ENCODE data around the gene STAU1. TPM values are rescaled to one million over a fixed set of nuclear protein-coding genes. Genes with fewer than 3 reads are reported as not detected.
"Not testable (repeated sequence)": the region's sequence is repeated elsewhere in the genome, so short reads cannot be mapped to it uniquely, and the experiment has no call there.

Gene STAU1
- total RNA-seq, 1 donor from 2014 or later: 59.3 TPM

DNA sequence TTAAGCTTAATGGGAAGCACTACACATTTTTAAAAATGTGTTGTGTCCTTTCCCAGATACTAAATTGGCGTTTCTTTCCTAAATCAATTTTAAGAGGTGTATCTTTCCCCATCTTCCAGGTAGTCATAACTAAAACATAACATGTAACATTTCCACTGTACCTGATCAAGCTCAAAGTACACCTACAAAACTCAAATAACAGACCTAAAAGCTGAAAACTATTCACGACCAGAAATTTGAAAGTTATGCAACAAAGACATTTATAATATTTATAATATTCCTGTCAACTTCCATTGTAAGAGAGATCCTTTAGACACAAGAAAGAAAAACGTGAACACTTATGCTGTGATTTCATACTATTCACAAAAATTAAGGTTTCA lies 3.5 kb downstream of the STAU1 start:
- H3K4me1 ChIP-seq: peaks cover 0 to 7% of the 10 kb centered on the region in 2 donors

DNA sequence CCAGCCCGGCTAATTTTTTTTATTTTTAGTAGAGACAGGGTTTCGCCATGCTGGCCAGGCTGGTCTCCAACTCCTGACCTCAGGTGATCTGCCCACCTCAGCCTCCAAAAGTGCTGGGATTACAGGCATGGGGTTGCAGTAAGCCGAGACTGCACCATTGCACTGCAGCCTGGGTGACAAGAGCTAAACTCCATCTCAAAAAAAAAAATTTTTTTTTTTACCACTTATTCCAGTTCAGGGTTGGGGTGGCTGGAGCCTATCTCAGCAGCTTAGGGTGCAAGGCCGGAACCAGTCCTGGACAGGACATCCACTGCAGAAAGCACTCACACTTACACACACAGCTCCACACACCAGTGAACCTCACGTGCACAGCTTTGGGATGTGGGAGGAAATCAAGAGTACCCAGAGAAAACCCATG lies 4.0 kb downstream of the STAU1 start:
- peak in 1 of 2 donors; percentile 22 for DNase-seq (ENCODE audit: low spot score in 2 of 2)
- H3K4me1 ChIP-seq: peaks cover 0 to 11% of the 10 kb centered on the region in 2 donors
- H3K36me3 ChIP-seq; H3K27ac ChIP-seq; H3K9me3 ChIP-seq; H3K4me3 ChIP-seq; H3K27me3 ChIP-seq; intact Hi-C loops (cut with DNase I): not testable (repeated sequence)

More for the DNA sequence above, 3.5 kb downstream of the STAU1 start:
- TF ChIP-seq, protein P1, sequence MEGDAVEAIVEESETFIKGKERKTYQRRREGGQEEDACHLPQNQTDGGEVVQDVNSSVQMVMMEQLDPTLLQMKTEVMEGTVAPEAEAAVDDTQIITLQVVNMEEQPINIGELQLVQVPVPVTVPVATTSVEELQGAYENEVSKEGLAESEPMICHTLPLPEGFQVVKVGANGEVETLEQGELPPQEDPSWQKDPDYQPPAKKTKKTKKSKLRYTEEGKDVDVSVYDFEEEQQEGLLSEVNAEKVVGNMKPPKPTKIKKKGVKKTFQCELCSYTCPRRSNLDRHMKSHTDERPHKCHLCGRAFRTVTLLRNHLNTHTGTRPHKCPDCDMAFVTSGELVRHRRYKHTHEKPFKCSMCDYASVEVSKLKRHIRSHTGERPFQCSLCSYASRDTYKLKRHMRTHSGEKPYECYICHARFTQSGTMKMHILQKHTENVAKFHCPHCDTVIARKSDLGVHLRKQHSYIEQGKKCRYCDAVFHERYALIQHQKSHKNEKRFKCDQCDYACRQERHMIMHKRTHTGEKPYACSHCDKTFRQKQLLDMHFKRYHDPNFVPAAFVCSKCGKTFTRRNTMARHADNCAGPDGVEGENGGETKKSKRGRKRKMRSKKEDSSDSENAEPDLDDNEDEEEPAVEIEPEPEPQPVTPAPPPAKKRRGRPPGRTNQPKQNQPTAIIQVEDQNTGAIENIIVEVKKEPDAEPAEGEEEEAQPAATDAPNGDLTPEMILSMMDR (IDR thresholded peaks at IDR 0.05): no peak
- H3K27me3 ChIP-seq: no peaks in the 10 kb centered on the region
- no peaks in the 10 kb centered on the region for H3K9me3 ChIP-seq
- no peak for DNase-seq (ENCODE audit: low spot score in 2 of 2)
- intact Hi-C loops (cut with DNase I): no loop called here
- H3K36me3 ChIP-seq: no peaks in the 10 kb centered on the region
- no peak overlapping the region for H3K27ac ChIP-seq
- no peak overlapping the region for H3K4me3 ChIP-seq

DNA sequence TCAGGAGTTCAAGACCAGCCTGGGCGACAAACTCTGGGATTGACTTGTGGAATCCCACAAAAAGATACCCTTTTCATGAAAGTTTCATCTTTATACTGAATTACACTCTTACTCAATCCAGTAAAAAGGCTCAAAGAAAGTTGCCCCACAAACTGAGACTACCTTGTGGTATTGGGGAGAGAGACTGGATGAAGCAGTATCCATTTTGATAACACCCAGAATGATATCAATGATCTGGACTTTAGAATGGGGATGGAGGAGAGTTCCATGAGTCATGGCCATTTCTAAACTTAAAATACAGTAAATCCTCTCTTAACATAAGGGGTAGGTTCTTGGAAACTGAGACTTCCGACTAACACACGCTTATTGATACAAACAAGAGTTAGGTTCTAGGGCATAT lies 4.7 kb downstream of the STAU1 start:
- Histone ChIP-seq H3K36me3 (peaks cover 0 to 2% of the 10 kb centered on the region in 2 donors), H3K27me3 (no peaks in the 10 kb centered on the region), H3K27ac (no peak overlapping the region), H3K4me3 (no peak overlapping the region), H3K9me3 (no peaks in the 10 kb centered on the region), H3K4me1 (peaks cover 0 to 11% of the 10 kb centered on the region in 2 donors)
- intact Hi-C loops (cut with DNase I): no loop called here
- DNase-seq (ENCODE audit: low spot score in 2 of 2): peak in 1 of 2 donors; percentile 40
- TF ChIP-seq, protein P1 (IDR thresholded peaks at IDR 0.05): no peak

DNA sequence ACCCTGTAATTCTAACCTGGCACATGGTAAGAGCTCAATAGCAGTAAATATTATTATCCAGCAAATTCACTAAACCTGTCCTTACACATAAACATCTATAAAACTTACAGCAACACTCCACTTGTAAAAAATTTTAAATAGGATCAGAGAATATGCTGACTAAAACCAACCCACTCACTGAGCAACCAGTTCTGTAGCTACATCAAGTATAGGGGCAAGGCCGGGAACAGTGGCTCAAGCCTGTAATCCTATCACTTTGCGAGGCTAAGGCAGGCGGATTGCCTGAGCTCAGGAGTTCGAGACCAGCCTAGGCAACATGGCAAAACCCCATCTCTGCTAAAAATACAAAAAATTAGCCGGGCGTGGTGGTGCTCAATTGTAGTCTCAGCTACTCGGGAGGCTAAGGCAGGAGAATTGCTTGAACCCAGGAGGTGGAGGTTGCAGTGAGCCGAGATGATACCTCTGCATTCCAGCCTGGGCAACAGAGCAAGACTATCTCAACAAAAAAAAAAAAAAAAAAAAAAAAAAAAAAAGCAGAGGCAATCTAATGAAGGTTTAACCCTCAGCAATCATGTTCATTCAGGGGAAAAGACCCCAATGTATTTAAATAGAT lies 6.8 kb downstream of the STAU1 start:
- no peaks in the 10 kb centered on the region for H3K27me3 ChIP-seq
- peaks cover 0 to 10% of the 10 kb centered on the region in 2 donors for H3K36me3 ChIP-seq
- H3K4me1 ChIP-seq: peaks cover 0 to 11% of the 10 kb centered on the region in 2 donors
- no peak overlapping the region for H3K27ac ChIP-seq
- TF ChIP-seq, protein P1 (IDR thresholded peaks at IDR 0.05): no peak
- H3K4me3 ChIP-seq: no peak overlapping the region
- H3K9me3 ChIP-seq: no peaks in the 10 kb centered on the region
- intact Hi-C loops (cut with DNase I): no loop called here
- DNase-seq (ENCODE audit: low spot score in 2 of 2): no peak

DNA sequence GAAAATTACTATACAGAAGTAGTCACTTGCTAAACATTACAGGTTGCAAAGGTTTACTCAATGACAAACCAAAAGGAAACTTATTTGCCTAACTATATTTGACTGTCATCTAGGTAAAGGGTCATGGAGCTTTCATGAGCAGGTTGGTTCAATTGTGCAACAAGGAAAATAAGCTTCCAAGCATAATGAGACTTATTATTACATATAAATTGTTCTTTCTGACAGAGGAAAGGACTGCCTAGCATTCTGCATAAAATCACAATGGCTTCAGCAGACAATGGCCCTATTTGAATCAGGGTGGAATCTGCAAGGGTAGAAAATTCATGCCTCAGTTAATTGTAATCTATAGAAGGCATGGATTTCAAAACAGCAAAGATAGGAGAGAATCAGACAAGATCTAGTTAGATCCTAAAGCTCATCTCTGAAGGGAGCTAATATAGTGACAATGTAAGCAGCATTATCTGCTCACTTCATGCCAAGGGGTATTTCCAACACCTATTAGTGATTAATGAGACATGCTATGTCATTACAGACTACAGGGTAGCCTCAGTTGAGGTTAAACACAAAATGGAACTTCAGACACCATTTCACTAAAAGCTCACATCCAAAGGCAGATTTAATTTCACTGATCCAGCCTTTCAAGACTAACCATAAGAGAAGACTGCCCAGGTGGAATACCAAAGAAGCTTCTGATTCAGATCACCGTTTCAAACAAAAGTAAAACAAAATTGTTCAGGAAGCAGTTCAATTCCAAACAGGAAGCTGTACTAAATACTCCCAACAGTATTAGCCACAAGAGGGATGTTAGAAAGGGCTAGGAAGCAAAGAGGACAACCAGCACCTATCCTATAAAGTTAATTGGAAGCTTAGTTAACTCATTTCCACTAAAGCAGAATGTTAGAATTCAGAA lies 8.5 kb downstream of the STAU1 start:
- TF ChIP-seq, protein P1 (IDR thresholded peaks at IDR 0.05): no peak
- no peak overlapping the region for H3K4me3 ChIP-seq
- no peaks in the 10 kb centered on the region for H3K9me3 ChIP-seq
- H3K27ac ChIP-seq: no peak overlapping the region
- H3K27me3 ChIP-seq: no peaks in the 10 kb centered on the region
- DNase-seq (ENCODE audit: low spot score in 2 of 2): no peak
- peaks cover 0 to 10% of the 10 kb centered on the region in 2 donors for H3K36me3 ChIP-seq
- H3K4me1 ChIP-seq: peaks cover 0 to 7% of the 10 kb centered on the region in 2 donors
- intact Hi-C loops (cut with DNase I): no loop called here

DNA sequence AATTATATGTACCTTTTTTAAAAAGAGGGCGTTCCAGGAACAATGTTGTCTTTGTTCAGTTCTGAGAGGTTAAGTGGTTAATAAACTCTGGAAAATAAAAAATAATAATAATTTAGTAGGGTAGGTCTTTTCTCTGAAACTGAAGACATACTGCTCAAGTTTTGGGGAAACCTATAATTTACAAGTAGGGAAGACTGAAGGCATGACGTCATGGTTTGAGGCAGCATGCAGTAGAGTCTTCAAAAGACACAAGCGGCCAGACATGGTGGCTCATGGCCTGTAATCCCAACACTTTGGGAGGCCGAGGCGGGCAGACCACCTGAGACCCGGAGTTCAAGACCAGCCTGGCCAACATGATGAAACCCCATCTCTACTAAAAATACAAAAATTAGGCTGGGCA lies 14.0 kb downstream of the STAU1 start:
- Histone ChIP-seq H3K4me1 (peaks cover 0 to 4% of the 10 kb centered on the region in 2 donors), H3K36me3 (peaks cover 4 to 14% of the 10 kb centered on the region in 2 donors), H3K4me3 (no peak overlapping the region), H3K27ac (no peak overlapping the region), H3K9me3 (no peaks in the 10 kb centered on the region), H3K27me3 (no peaks in the 10 kb centered on the region)
- TF ChIP-seq, protein P1 (IDR thresholded peaks at IDR 0.05): no peak
- intact Hi-C loops (cut with DNase I): no loop called here
- no peak for DNase-seq (ENCODE audit: low spot score in 2 of 2)

Measured in ascending aorta (tissue), 2 donors.